Mesenchymal stem cell (in vitro differentiated cells and primary cell): ENCODE measurements around the gene FAM229B.
"Not testable (repeated sequence)": the region's sequence is repeated elsewhere in the genome, so short reads cannot be mapped to it uniquely, and the experiment has no call there.

Source experiments
- DNase-seq: peaks from one replicate; pipeline ENCODE4 v3.0.0-alpha.2; 2013
- H2AFZ ChIP-seq: one replicate; pipeline ENCODE4 v1.6.1; 2013; ENCODE audit warnings: low read depth, mild to moderate bottlenecking, control low read depth, inconsistent platforms, low read length, moderate library complexity
- H2AK5ac ChIP-seq: 2 replicates; pipeline ENCODE4 v1.6.1; 2013; ENCODE audit warnings: low read length, moderate library complexity, mild to moderate bottlenecking, inconsistent platforms; ENCODE audit not compliant: severe bottlenecking
- H2BK120ac ChIP-seq: one replicate; pipeline ENCODE4 v1.6.1; 2013; ENCODE audit warnings: low read depth, mild to moderate bottlenecking, inconsistent platforms, low read length, moderate library complexity
- H2BK12ac ChIP-seq, 2 experiments: one replicate each; pipeline ENCODE4 v1.6.1; 2013; ENCODE audit warnings: inconsistent platforms in 2 of 2, low read length in 2 of 2, mild to moderate bottlenecking in 2 of 2, moderate library complexity in 2 of 2, control low read depth in 1 of 2
- H2BK15ac ChIP-seq: one replicate; pipeline ENCODE4 v1.6.1; 2013; ENCODE audit warnings: mild to moderate bottlenecking, low read depth, inconsistent platforms; ENCODE audit not compliant: poor library complexity, severe bottlenecking
- H2BK5ac ChIP-seq: 2 replicates; pipeline ENCODE4 v1.6.1; 2013; ENCODE audit warnings: low read depth, mild to moderate bottlenecking, low read length, control low read depth, inconsistent platforms; ENCODE audit not compliant: poor library complexity, severe bottlenecking
- H3K14ac ChIP-seq, 2 experiments: one replicate each; pipeline ENCODE4 v1.6.1; 2013; ENCODE audit warnings: inconsistent platforms in 2 of 2, low read length in 2 of 2, control low read depth in 1 of 2, mild to moderate bottlenecking in 1 of 2, moderate library complexity in 1 of 2
- H3K18ac ChIP-seq, 2 experiments: one replicate each; pipeline ENCODE4 v1.6.1; 2013; ENCODE audit warnings: inconsistent platforms in 2 of 2, low read length in 2 of 2, control low read depth in 1 of 2, low read depth in 1 of 2, mild to moderate bottlenecking in 1 of 2
- H3K23ac ChIP-seq, 2 experiments: one replicate each; pipeline ENCODE4 v1.6.1; 2013; ENCODE audit warnings: inconsistent platforms in 2 of 2, low read length in 2 of 2, mild to moderate bottlenecking in 2 of 2, moderate library complexity in 2 of 2, control low read depth in 1 of 2
- H3K27ac ChIP-seq: 2 replicates; pipeline ENCODE4 v1.5.1; 2013; ENCODE audit warnings: mild to moderate bottlenecking, moderate library complexity, low read length, control low read depth, inconsistent platforms; ENCODE audit not compliant: poor library complexity, severe bottlenecking
- H3K27me3 ChIP-seq, 2 experiments: 2 replicates each; pipeline versions ENCODE4 v1.6.1 to v1.7.0; 2013; ENCODE audit warnings: low read length in 2 of 2, mild to moderate bottlenecking in 2 of 2, moderate library complexity in 2 of 2, control low read depth in 1 of 2, inconsistent platforms in 1 of 2; ENCODE audit not compliant: control insufficient read depth in 1 of 2, insufficient read depth in 1 of 2
- H3K36me3 ChIP-seq, 2 experiments: 2 replicates each; pipeline versions ENCODE4 v1.6.1 to v1.7.0; 2013; ENCODE audit warnings: low read length in 2 of 2, control low read depth in 1 of 2, inconsistent platforms in 1 of 2, low read depth in 1 of 2, mild to moderate bottlenecking in 1 of 2; ENCODE audit not compliant: insufficient read depth in 2 of 2, control insufficient read depth in 1 of 2
- H3K4ac ChIP-seq, 2 experiments: one replicate each; pipeline ENCODE4 v1.6.1; 2013; ENCODE audit warnings: inconsistent platforms in 2 of 2, low read length in 2 of 2, mild to moderate bottlenecking in 2 of 2, moderate library complexity in 2 of 2, control low read depth in 1 of 2, low read depth in 1 of 2
- H3K4me1 ChIP-seq: 2 replicates; pipeline ENCODE4 v1.6.1; 2013; ENCODE audit warnings: low read depth, low read length, control low read depth; ENCODE audit not compliant: control insufficient read depth, insufficient read depth
- H3K4me2 ChIP-seq: 2 replicates; pipeline ENCODE4 v1.6.1; 2013; ENCODE audit warnings: low read length, mild to moderate bottlenecking, inconsistent platforms; ENCODE audit not compliant: poor library complexity, severe bottlenecking
- H3K4me3 ChIP-seq, 2 experiments: 2 replicates each; pipeline versions ENCODE4 v1.5.1 to v1.7.0; 2013; ENCODE audit warnings: low read length in 2 of 2, mild to moderate bottlenecking in 2 of 2, control low read depth in 1 of 2, low read depth in 1 of 2; ENCODE audit not compliant: insufficient read depth in 1 of 2
- H3K79me1 ChIP-seq: replicated peaks from 2 replicates; pipeline ENCODE4 v1.6.1; 2013; ENCODE audit warnings: mild to moderate bottlenecking, control low read depth, low read length, inconsistent platforms; ENCODE audit not compliant: poor library complexity, severe bottlenecking
- H3K9ac ChIP-seq: 2 replicates; pipeline ENCODE4 v1.7.0; 2013; ENCODE audit warnings: mild to moderate bottlenecking, low read length, moderate library complexity
- H3K9me3 ChIP-seq: 2 replicates; pipeline ENCODE4 v1.7.0; 2013; ENCODE audit warnings: mild to moderate bottlenecking, low read length; ENCODE audit not compliant: control insufficient read depth
- H4K8ac ChIP-seq: one replicate; pipeline ENCODE4 v1.6.1; 2013; ENCODE audit warnings: inconsistent platforms, mild to moderate bottlenecking, low read length, moderate library complexity
- H4K91ac ChIP-seq: one replicate; pipeline ENCODE4 v1.6.1; 2013; ENCODE audit warnings: mild to moderate bottlenecking, low read length, inconsistent platforms
- WGBS: methylation state at CpG from one replicate; pipeline ENCODE4 v1.1.7; 2013; ENCODE audit warnings: mixed read lengths; 5-methylcytosine and 5-hydroxymethylcytosine counted together

Gene FAM229B

DNA sequence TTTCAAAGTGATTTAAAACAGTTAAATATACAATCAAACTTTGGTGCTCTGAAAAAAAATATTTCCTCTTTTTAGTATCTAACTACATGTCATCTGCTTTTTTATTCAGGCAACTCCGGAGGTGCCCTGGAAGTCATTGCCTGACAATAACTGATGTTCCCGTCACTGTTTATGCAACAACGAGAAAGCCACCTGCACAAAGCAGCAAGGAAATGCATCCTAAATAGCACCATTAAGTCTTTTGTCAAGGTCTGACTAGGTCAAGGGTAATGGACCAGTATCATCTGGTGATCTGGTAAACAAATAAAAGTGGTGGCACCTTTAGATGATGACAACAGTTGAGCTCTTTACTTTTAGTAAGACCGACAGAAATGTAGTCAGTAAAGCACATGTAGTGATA, 13.2 kb downstream of the FAM229B start:
- H2BK5ac ChIP-seq = no peak overlapping the region
- peaks cover 3 to 57% of the 10 kb centered on the region in 2 experiments for H3K36me3 ChIP-seq
- H3K79me1 ChIP-seq = no peaks in the 10 kb centered on the region
- no peak overlapping the region for H2AK5ac ChIP-seq
- H4K8ac ChIP-seq = no peak overlapping the region
- no peaks in the 10 kb centered on the region for H3K27me3 ChIP-seq
- no peak overlapping the region for H3K14ac ChIP-seq
- H3K4me1 ChIP-seq = no peaks in the 10 kb centered on the region
- no peak for DNase-seq
- H4K91ac ChIP-seq = no peak overlapping the region
- H3K9me3 ChIP-seq = no peaks in the 10 kb centered on the region
- no peak overlapping the region for H3K18ac ChIP-seq
- H3K4me2 ChIP-seq = no peak overlapping the region
- no peak overlapping the region for H2BK12ac ChIP-seq
- no peak overlapping the region for H2AFZ ChIP-seq
- H2BK120ac ChIP-seq = no peak overlapping the region
- H3K23ac ChIP-seq = no peak overlapping the region
- H3K27ac ChIP-seq = no peak overlapping the region
- H3K4me3 ChIP-seq = no peak overlapping the region
- WGBS = 83% methylated on average over 3 of the region's 4 CpGs
- H2BK15ac ChIP-seq = no peak overlapping the region
- no peak overlapping the region for H3K9ac ChIP-seq
- no peak overlapping the region for H3K4ac ChIP-seq

DNA sequence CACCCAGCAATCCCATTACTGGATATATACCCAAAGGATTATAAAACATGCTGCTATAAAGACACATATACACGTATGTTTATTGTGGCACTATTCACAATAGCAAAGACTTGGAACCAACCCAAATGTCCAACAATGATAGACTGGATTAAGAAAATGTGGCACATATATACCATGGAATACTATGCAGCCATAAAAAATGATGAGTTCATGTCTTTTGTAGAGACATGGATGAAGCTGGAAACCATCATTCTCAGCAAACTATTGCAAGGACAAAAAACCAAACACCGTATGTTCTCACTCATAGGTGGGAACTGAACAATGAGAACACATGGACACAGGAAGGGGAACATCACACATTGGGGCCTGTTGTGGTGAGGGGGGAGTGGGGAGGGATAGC, 18.6 kb downstream of the FAM229B start:
- H3K4me3 ChIP-seq, DNase-seq, H2AFZ ChIP-seq, H3K4ac ChIP-seq, H4K91ac ChIP-seq, H2AK5ac ChIP-seq, H3K27ac ChIP-seq, H3K4me1 ChIP-seq, H2BK15ac ChIP-seq, H2BK5ac ChIP-seq, H3K18ac ChIP-seq, H3K79me1 ChIP-seq, H3K14ac ChIP-seq, H3K9me3 ChIP-seq, H2BK12ac ChIP-seq, H3K9ac ChIP-seq, H4K8ac ChIP-seq, H3K27me3 ChIP-seq, H2BK120ac ChIP-seq, H3K4me2 ChIP-seq, H3K23ac ChIP-seq: not testable (repeated sequence)
- no CpG with 5 or more reads among the region's 2 CpGs for WGBS
- peaks cover 3 to 89% of the 10 kb centered on the region in 2 experiments for H3K36me3 ChIP-seq

GRCh38 chr6:112106562-112106961, 19.2 kb downstream of the FAM229B start:
- no peak overlapping the region for H3K23ac ChIP-seq
- H3K4me1 ChIP-seq = peaks cover 2% of the 10 kb centered on the region
- H3K9ac ChIP-seq = no peak overlapping the region
- no peak overlapping the region for H4K91ac ChIP-seq
- no peak overlapping the region for H3K4me2 ChIP-seq
- no peak overlapping the region for H3K14ac ChIP-seq
- H3K36me3 ChIP-seq = peaks cover 3 to 89% of the 10 kb centered on the region in 2 experiments
- H2AFZ ChIP-seq = no peak overlapping the region
- no peak overlapping the region for H4K8ac ChIP-seq
- no peak overlapping the region for H3K4me3 ChIP-seq
- DNase-seq = no peak
- 86% methylated on average over 1 of the region's 2 CpGs for WGBS
- no peaks in the 10 kb centered on the region for H3K79me1 ChIP-seq
- H2BK15ac ChIP-seq = no peak overlapping the region
- H2BK5ac ChIP-seq = no peak overlapping the region
- no peak overlapping the region for H3K18ac ChIP-seq
- no peak overlapping the region for H2BK12ac ChIP-seq
- H3K9me3 ChIP-seq = no peaks in the 10 kb centered on the region
- no peak overlapping the region for H3K27ac ChIP-seq
- H3K4ac ChIP-seq = no peak overlapping the region
- no peaks in the 10 kb centered on the region for H3K27me3 ChIP-seq
- H2BK120ac ChIP-seq = no peak overlapping the region
- no peak overlapping the region for H2AK5ac ChIP-seq

DNA sequence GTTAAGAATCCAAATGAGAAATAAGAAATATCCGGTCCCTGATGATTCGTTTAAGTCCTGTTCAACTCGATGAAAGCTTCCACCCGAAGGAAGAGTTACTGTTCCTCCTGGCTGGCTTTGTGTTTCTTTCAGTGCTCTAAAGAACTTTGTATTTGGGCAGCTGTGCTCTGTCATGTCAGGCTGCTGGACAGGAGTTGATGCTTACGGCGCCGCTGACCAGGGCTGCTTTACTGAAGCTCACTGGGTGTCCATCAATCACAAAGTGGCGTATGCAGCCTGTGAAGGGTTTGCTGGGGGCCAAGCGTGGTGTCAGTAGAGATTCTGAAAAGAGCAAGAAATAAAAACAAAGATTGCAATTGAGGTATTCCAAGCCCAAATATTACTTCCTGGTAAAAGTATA, 21.9 kb downstream of the FAM229B start:
- H4K91ac ChIP-seq = no peak overlapping the region
- peaks cover 0 to 94% of the 10 kb centered on the region in 2 experiments for H3K36me3 ChIP-seq
- no peak overlapping the region for H2BK15ac ChIP-seq
- 40% methylated on average over 8 of the region's 9 CpGs for WGBS
- peaks cover 2% of the 10 kb centered on the region for H3K4me1 ChIP-seq
- no peak overlapping the region for H3K9ac ChIP-seq
- no peak overlapping the region for H3K18ac ChIP-seq
- no peak overlapping the region for H3K4me3 ChIP-seq
- H3K4me2 ChIP-seq = no peak overlapping the region
- H3K4ac ChIP-seq = no peak overlapping the region
- H2BK120ac ChIP-seq = no peak overlapping the region
- H3K14ac ChIP-seq = no peak overlapping the region
- H3K79me1 ChIP-seq = no peaks in the 10 kb centered on the region
- H3K27ac ChIP-seq = no peak overlapping the region
- H2BK12ac ChIP-seq = no peak overlapping the region
- H2BK5ac ChIP-seq = no peak overlapping the region
- no peak overlapping the region for H2AK5ac ChIP-seq
- no peak overlapping the region for H3K23ac ChIP-seq
- no peak overlapping the region for H2AFZ ChIP-seq
- DNase-seq = peak; percentile 17
- no peaks in the 10 kb centered on the region for H3K9me3 ChIP-seq
- no peaks in the 10 kb centered on the region for H3K27me3 ChIP-seq
- no peak overlapping the region for H4K8ac ChIP-seq
